KMS-11 (cell line): Measurements from ENCODE around the gene RXFP1.
"Not testable (repeated sequence)": the region's sequence is repeated elsewhere in the genome, so short reads cannot be mapped to it uniquely, and the experiment has no call there.

Experiments used
- H2AFZ ChIP-seq: fragments of 200-600 bp; sonication (generic); 2 replicates; pipeline ENCODE4 v1.6.1; 2016; ENCODE audit warnings: antibody characterized with exemption, mixed run types, low read depth
- H3K27ac ChIP-seq: fragments of 200-600 bp; sonication (generic); 2 replicates; pipeline ENCODE4 v1.6.1; 2016; ENCODE audit warnings: mild to moderate bottlenecking, mixed run types
- H3K27me3 ChIP-seq: fragments of 200-600 bp; sonication (generic); 2 replicates; pipeline ENCODE4 v1.6.1; 2017; ENCODE audit warnings: mild to moderate bottlenecking, low read depth, mixed run types, moderate library complexity; ENCODE audit not compliant: insufficient read depth
- H3K36me3 ChIP-seq: fragments of 200-600 bp; sonication (generic); 2 replicates; pipeline ENCODE4 v1.6.1; 2017; ENCODE audit warnings: mild to moderate bottlenecking, mixed run types; ENCODE audit not compliant: insufficient read depth
- H3K4me1 ChIP-seq: fragments of 200-600 bp; sonication (generic); 2 replicates; pipeline ENCODE4 v1.6.1; 2016; ENCODE audit warnings: mild to moderate bottlenecking, low read depth, mixed run types; ENCODE audit not compliant: poor library complexity, severe bottlenecking
- H3K4me2 ChIP-seq: fragments of 200-600 bp; sonication (generic); 2 replicates; pipeline ENCODE4 v1.7.0; 2016; ENCODE audit warnings: mild to moderate bottlenecking, mixed run types
- H3K4me3 ChIP-seq: fragments of 200-600 bp; sonication (generic); IDR thresholded peaks from 2 replicates; pipeline ENCODE4 v1.6.1; 2017; ENCODE audit warnings: low read depth, low read length, mixed read lengths; ENCODE audit not compliant: insufficient read depth
- H3K79me2 ChIP-seq: fragments of 200-600 bp; sonication (generic); 2 replicates; pipeline ENCODE4 v1.6.1; 2016; ENCODE audit warnings: low read depth, mixed run types; ENCODE audit not compliant: insufficient read depth
- H3K9ac ChIP-seq: fragments of 200-600 bp; sonication (generic); 2 replicates; pipeline ENCODE4 v1.6.1; 2016; ENCODE audit warnings: mild to moderate bottlenecking, mixed run types
- H4K20me1 ChIP-seq: fragments of 200-600 bp; sonication (generic); 2 replicates; pipeline ENCODE4 v1.6.1; 2016; ENCODE audit warnings: mild to moderate bottlenecking, mixed run types; ENCODE audit not compliant: insufficient read depth
- CTCF ChIP-seq: fragments of 200-600 bp; sonication (generic); conservative IDR thresholded peaks from 2 replicates; pipeline ENCODE4 v1.6.1; 2017; ENCODE audit warnings: low read depth, mild to moderate bottlenecking, antibody characterized with exemption, low read length, moderate library complexity, mixed read lengths

Gene RXFP1

GRCh38 chr4:158656439-158656838 is 134.8 kb downstream of the RXFP1 start:
- Histone ChIP-seq H3K36me3 (no peaks in the 10 kb centered on the region), H3K79me2 (no peaks in the 10 kb centered on the region), H3K4me3 (no peak overlapping the region), H4K20me1 (no peaks in the 10 kb centered on the region), H3K27ac (no peak overlapping the region), H3K27me3 (no peaks in the 10 kb centered on the region), H3K4me1 (no peaks in the 10 kb centered on the region), H2AFZ (no peak overlapping the region), H3K9ac (no peak overlapping the region), H3K4me2 (no peak overlapping the region)
- TF ChIP-seq CTCF, result no peak

GRCh38 chr4:158657291-158657690 is 135.6 kb downstream of the RXFP1 start:
- H3K9ac ChIP-seq, result no peak overlapping the region
- H3K27ac ChIP-seq, result no peak overlapping the region
- no peaks in the 10 kb centered on the region for H3K4me1 ChIP-seq
- H3K4me3 ChIP-seq, result no peak overlapping the region
- TF ChIP-seq CTCF, result no peak
- H3K36me3 ChIP-seq, result no peaks in the 10 kb centered on the region
- no peaks in the 10 kb centered on the region for H3K79me2 ChIP-seq
- no peak overlapping the region for H3K4me2 ChIP-seq
- no peak overlapping the region for H2AFZ ChIP-seq
- no peaks in the 10 kb centered on the region for H4K20me1 ChIP-seq
- no peaks in the 10 kb centered on the region for H3K27me3 ChIP-seq

- not testable (repeated sequence) for H2AFZ ChIP-seq, H3K9ac ChIP-seq, H3K27me3 ChIP-seq, H3K4me1 ChIP-seq, H3K4me3 ChIP-seq, H3K4me2 ChIP-seq, H3K36me3 ChIP-seq, H3K27ac ChIP-seq, H4K20me1 ChIP-seq
- H3K79me2 ChIP-seq, result peaks cover 15% of the 10 kb centered on the region
Measured at GRCh38 chr4:158663255-158663654, 141.6 kb downstream of the RXFP1 start.

GRCh38 chr4:158663707-158664625 is 142.3 kb downstream of the RXFP1 start:
- H3K4me2 ChIP-seq, H2AFZ ChIP-seq, H4K20me1 ChIP-seq, H3K4me3 ChIP-seq, H3K9ac ChIP-seq, H3K36me3 ChIP-seq, H3K27me3 ChIP-seq, H3K27ac ChIP-seq: not testable (repeated sequence)
- H3K79me2 ChIP-seq, result peaks cover 22% of the 10 kb centered on the region
- peaks cover 10% of the 10 kb centered on the region for H3K4me1 ChIP-seq

GRCh38 chr4:158664806-158665205 is 143.1 kb downstream of the RXFP1 start:
- Histone ChIP-seq H3K36me3 (no peaks in the 10 kb centered on the region), H3K4me1 (peaks cover 18% of the 10 kb centered on the region), H3K4me2 (no peak overlapping the region), H3K4me3 (no peak overlapping the region), H3K27ac (no peak overlapping the region), H4K20me1 (no peaks in the 10 kb centered on the region; the same call in 1 of the 2 replicates), H3K27me3 (no peaks in the 10 kb centered on the region), H3K79me2 (peaks cover 30% of the 10 kb centered on the region), H3K9ac (no peak overlapping the region), H2AFZ (no peak overlapping the region)
- no peak for TF ChIP-seq CTCF
